Activated CD8-positive, alpha-beta memory T cell treated with anti-CD3 and anti-CD28 coated beads for 24 hours (primary cell): ENCODE data around the gene PROK1.
"Not testable (repeated sequence)": the region's sequence is repeated elsewhere in the genome, so short reads cannot be mapped to it uniquely, and the experiment has no call there.

Experiments
- DNase-seq: peaks from one replicate; pipeline ENCODE4 v3.0.0-alpha.2; 2020

The PROK1 gene

GRCh38 chr1:110450929-110451328, at the start of gene PROK1:
Gene PROK1, plus strand, starts transcription at chr1:110451149. Its CDS starts 68 bp downstream, at chr1:110451217.
- no peak for DNase-seq

- DNase-seq: no peak
These were observed 47.1 kb upstream of the PROK1 start for GRCh38 chr1:110403805-110404204.

- DNase-seq: no peak
These were observed 46.5 kb upstream of the PROK1 start for GRCh38 chr1:110404401-110404800.

- peak; percentile 51 for DNase-seq
These were observed 44.5 kb upstream of the PROK1 start for GRCh38 chr1:110406407-110406806.

GRCh38 chr1:110407260-110408210, 43.4 kb upstream of the PROK1 start, which contains the start of gene LAMTOR5:
Gene LAMTOR5, minus strand, starts transcription at chr1:110407694. Its CDS starts 74 bp downstream, at chr1:110407620.
- peak; percentile 95 for DNase-seq

GRCh38 chr1:110408488-110408887, 42.5 kb upstream of the PROK1 start:
- peak; percentile 44 for DNase-seq

GRCh38 chr1:110409316-110409715, 41.6 kb upstream of the PROK1 start:
- DNase-seq: no peak

- DNase-seq: peak; percentile 42
These were observed 39.7 kb upstream of the PROK1 start for GRCh38 chr1:110411173-110411735.

- peak; percentile 80 for DNase-seq
These were observed 38.4 kb upstream of the PROK1 start for GRCh38 chr1:110412576-110412975.

- not testable (repeated sequence) for DNase-seq
These were observed 37.9 kb upstream of the PROK1 start for GRCh38 chr1:110413045-110413444.

- DNase-seq: no peak
These were observed 32.2 kb upstream of the PROK1 start for GRCh38 chr1:110418729-110419128.

- no peak for DNase-seq
These were observed 30.8 kb upstream of the PROK1 start for GRCh38 chr1:110420023-110420662.

GRCh38 chr1:110420874-110421793, 29.8 kb upstream of the PROK1 start:
- no peak for DNase-seq

- no peak for DNase-seq
These were observed 26.0 kb upstream of the PROK1 start for GRCh38 chr1:110424699-110425611.

- DNase-seq: no peak
These were observed 25.3 kb upstream of the PROK1 start for GRCh38 chr1:110425612-110426152.

GRCh38 chr1:110426854-110427253, 24.1 kb upstream of the PROK1 start:
- DNase-seq: no peak

GRCh38 chr1:110428946-110429345, 22.0 kb upstream of the PROK1 start:
- no peak for DNase-seq

- no peak for DNase-seq
These were observed 20.6 kb upstream of the PROK1 start for GRCh38 chr1:110430366-110430765.

GRCh38 chr1:110430901-110431300, 20.0 kb upstream of the PROK1 start:
- DNase-seq: no peak

GRCh38 chr1:110433213-110433612, 17.7 kb upstream of the PROK1 start:
- DNase-seq: no peak

GRCh38 chr1:110433803-110434202, 17.1 kb upstream of the PROK1 start:
- DNase-seq: no peak
